GM19238 (cell line): ENCODE measurements around the gene HOXD12.

ENCODE experiments used
- DNase-seq: peaks from one replicate; pipeline ENCODE4 v3.0.0; 2011; ENCODE audit warnings: low spot score; ENCODE audit not compliant: insufficient read length

HOXD12 gene

GRCh38 chr2:176092270-176093144, 7.1 kb upstream of the HOXD12 start, which contains the start of gene HOXD13:
TSS of gene HOXD13 (plus strand) at chr2:176092721. CDS start at chr2:176092891, 170 bp downstream.
- DNase-seq, result no peak

GRCh38 chr2:176093145-176093897, 6.3 kb upstream of the HOXD12 start:
- no peak for DNase-seq

DNA sequence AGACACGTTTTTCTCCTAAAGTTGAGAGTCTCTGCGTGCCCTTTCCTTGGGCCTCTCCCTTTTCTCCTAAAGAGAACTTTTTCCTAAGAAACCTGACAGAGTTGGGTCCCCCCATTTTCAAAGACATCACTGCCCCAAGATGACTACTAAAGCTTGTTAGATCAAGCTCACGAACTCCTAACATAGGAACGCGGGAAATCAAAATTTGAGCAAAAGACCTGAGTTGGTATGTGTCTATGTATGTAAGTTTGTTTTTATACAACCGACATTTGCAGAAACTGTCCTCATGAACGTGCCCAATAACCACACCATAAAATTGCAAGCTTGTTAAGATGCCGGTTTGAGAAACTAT, 5.7 kb upstream of the HOXD12 start:
- DNase-seq, result no peak

DNA sequence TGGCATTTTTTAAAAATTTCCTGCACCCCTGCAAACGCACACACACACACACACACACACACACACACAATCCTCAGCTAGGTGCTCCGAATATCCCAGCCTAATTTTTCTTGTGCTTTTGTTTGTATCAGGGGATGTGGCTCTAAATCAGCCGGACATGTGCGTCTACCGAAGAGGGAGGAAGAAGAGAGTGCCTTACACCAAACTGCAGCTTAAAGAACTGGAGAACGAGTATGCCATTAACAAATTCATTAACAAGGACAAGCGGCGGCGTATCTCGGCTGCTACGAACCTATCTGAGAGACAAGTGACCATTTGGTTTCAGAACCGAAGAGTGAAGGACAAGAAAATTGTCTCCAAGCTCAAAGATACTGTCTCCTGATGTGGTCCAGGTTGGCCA, 5.2 kb upstream of the HOXD12 start:
- no peak for DNase-seq

DNA sequence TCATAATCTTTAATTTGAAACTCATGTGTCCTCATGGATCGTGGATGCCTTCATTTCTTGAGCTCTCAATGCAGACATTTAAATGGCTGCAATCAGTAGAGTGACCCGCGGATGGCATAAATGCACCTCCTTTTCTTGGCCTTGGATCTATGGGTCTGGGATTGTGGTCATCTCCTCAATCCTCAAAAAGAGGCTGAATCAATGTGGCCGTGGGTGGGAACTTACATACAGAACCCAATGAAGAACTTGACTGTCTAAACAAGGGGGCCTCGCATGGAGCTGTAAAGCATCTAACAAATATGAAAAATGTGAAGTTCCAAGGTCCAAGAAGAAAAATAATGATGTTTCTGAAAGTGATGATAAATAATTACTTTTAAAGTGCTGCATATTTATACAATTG, 4.2 kb upstream of the HOXD12 start:
- no peak for DNase-seq

GRCh38 chr2:176096243-176096985, 3.2 kb upstream of the HOXD12 start:
- no peak for DNase-seq

- DNase-seq, result peak; percentile 75
Observed at GRCh38 chr2:176096986-176097819, 2.4 kb upstream of the HOXD12 start.

- DNase-seq, result no peak
Observed at GRCh38 chr2:176097820-176098365, 1.7 kb upstream of the HOXD12 start.

DNA sequence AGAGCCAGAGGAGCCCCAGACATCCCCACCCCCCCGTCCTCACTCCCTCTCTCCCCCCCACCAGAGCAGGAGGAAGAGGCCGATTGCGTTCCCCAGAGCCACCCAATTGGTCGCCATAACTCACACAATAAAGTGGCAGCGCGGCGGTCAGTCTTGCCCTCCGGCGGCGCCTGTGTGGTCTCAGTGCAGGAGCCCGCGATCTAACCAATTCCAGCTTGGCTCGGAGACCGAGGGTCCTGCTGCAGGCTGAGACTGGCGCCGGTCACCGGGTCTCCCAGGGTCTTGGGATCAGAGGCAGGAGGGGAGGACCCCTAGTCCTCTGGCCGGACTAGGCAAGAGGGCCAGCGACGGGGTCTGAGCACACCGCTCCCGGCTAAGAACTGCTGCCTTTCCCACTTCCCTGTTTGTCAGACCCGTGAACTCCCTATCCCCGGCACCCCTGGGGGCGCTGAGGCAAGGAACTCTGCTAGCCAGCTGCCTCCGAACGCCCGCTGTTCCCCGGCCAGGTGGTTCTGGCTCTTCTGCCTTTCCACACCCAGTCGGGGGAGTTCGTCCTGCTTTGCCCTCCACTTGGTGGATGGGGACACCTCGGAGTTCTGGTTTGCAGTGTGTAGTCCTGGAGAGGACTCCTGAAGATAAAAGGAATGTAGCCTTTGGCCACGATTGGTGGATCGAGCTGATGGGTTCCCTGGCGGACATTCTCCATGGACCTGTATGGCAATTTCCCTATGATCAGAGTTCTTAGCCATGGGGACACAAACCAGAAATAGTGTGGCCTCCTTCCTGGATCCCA, 1.0 kb upstream of the HOXD12 start:
- DNase-seq, result no peak

- no peak for DNase-seq
Observed at GRCh38 chr2:176099159-176099727, 352 bp upstream of the HOXD12 start.

GRCh38 chr2:176100547-176101140, 1.0 kb downstream of the HOXD12 start:
- no peak for DNase-seq

- no peak for DNase-seq
Observed at GRCh38 chr2:176101216-176101830, 1.7 kb downstream of the HOXD12 start.

DNA sequence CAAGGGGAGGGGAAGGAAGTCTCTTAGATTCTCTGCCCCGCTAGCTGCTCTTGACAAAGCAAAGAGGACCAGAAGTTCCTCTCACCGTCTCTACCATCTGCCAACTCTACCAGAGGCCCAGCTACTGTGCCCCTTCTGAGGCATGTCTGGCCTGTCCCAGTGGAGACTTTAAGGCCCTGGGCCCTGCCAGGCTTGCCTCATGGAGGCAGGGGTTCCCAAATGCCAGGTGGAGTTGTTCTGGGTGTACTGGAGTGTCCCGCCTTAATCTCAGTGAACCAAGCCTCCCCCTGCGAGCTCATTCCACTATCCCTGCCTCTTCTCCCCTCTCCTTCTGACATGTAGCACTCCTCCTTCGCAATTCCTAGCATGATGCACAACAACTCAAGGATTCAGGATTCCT, 2.2 kb downstream of the HOXD12 start:
- no peak for DNase-seq

DNA sequence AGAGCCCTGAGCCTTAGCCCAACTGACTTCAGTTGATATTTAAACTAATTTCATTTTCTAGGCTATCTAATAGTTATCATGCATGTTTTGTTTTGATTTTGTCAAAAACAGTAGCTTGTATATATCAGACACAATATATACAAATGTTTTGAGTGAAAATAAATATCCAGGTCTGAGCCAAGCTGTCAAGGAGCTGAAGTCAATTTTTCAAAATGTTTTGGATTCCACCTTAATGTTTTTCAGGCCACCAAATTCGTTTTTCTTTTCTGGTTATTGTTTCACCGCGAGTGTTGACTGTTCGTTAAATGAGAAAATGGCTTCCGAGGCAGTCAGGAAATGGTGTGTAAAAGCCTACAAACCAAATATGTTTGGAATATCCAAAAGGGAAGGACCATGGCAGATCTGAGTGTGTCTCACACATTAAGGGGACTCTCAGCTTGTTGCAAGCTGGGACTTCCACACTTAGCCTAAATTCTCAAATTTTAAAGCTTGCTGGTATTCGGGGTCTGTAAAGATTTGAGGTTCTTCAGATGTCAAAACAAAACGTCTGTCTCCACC, 2.8 kb downstream of the HOXD12 start:
- no peak for DNase-seq

GRCh38 chr2:176103194-176103593, 3.6 kb downstream of the HOXD12 start:
- DNase-seq, result no peak

DNA sequence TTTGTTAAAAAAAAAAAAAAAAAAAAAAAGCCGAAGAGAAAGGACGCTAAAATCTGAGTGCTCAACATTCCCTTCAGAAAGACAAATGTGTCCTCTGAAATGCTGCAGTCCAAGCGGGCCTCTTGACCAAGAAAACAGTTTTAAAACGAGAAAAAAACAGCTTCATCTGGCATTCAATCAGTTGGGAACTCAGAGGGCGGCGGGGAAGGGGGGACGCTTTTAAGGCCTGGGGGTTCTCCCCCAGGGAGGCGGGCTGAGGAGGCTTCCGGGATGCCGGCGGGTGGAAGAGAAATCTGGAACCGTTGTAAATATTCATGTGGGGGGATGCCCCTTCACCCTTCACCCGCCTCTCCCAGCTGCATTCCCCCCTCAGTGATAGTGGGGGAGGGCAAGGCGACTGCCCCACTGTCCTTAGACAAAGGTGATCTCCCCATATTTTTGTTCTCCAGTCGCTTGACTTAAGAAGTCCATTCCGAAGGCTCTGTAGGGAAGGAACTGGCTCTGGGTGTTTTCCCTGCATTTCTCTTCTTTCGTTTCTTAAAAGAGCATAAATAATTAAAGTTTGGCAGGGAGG, 4.2 kb downstream of the HOXD12 start:
- no peak for DNase-seq

DNA sequence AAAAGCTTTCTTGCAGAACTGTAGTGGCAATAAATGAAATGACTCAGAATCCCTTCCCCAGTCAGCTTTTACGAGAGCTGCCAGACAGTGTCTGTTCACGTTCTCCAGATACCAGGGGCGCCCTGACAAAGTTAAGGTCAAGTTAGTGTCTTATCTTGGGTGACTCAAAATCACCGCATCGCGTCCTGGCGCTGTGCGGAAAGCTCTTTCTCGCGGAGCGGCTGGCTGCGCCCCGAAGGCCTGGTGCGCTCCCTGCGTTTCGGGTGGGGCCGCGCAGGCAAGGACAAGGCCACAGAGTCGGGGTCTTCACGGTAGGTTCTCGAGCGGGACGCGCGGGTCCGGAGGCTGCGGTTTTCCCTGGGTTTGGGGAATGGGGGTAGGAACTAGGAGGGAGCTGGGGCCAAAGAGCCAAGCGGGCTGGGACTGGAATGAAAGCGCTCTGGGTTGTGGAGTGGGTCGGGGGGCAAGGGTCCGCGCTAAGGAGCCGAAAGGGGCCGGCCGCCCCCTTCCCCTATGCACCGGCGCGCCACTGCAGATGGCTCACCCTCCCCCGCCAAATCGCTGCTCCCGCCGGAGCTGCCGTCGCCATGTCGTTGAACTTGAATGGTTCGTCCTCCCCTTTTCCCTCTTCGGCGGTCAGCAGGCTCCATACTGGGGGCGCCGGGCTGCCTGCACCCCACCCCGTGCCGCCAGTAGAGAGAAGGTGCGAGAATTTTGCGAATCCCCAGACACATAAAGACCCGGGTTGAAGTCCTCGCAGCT, 4.9 kb downstream of the HOXD12 start:
- DNase-seq, result no peak
